Measurements from ENCODE around the gene PARVA.
A peak's percentile ranks its signal among the peaks of the same experiment; 100 is the strongest.

DNA sequence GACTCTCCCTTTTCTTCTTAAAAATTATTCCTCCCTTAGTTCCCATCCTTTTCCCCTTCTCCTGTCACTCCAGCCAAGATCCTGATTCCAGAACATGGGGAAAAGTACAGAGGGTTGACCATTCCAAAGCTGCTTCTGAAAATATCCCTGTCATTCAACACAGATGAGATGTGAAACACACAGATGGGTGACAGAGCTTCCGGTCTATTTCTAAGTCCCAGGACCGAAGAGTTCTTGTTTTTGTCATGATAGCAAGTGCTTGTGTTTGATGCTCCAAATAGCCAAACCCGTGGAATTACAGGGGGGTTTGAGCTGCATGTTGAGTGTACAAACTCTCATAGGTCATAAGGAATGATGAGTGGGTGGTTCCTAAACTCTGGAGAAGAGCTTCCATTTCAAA is 57.9 kb downstream of the PARVA start:
- TF ChIP-seq, protein P1, sequence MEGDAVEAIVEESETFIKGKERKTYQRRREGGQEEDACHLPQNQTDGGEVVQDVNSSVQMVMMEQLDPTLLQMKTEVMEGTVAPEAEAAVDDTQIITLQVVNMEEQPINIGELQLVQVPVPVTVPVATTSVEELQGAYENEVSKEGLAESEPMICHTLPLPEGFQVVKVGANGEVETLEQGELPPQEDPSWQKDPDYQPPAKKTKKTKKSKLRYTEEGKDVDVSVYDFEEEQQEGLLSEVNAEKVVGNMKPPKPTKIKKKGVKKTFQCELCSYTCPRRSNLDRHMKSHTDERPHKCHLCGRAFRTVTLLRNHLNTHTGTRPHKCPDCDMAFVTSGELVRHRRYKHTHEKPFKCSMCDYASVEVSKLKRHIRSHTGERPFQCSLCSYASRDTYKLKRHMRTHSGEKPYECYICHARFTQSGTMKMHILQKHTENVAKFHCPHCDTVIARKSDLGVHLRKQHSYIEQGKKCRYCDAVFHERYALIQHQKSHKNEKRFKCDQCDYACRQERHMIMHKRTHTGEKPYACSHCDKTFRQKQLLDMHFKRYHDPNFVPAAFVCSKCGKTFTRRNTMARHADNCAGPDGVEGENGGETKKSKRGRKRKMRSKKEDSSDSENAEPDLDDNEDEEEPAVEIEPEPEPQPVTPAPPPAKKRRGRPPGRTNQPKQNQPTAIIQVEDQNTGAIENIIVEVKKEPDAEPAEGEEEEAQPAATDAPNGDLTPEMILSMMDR (IDR thresholded peaks at IDR 0.05) = no peak
- TF ChIP-seq POLR2A (IDR thresholded peaks at IDR 0.05; ENCODE audit: low read depth) (no peak), POLR2AphosphoS5 (IDR thresholded peaks at IDR 0.05) (peak; percentile 48 to 51)

Measured in esophagus muscularis mucosa (tissue), 3 donors.